A549 (cell line): Measurements from ENCODE around the gene CUX1. TPM values are rescaled to one million over a fixed set of nuclear protein-coding genes. Genes with fewer than 3 reads are reported as not detected.

Experiments
- ATAC-seq, 2 experiments: fragments of 200-7000 bp in 1 of 2; fragments of >200 bp in 1 of 2; cut with Nextera tagmentation in 1 of 2; cut with Tn5 transposase in 1 of 2; 3 replicates each; pipeline versions ENCODE4 v1.8.0 to v1.9.1; 2018 to 2020; ENCODE audit warnings: mild to moderate bottlenecking in 1 of 2, moderate library complexity in 1 of 2
- CTCF ChIA-PET: fragments of 300-600 bp; sonication (Branson Sonifier 250); formaldehyde crosslinking; extraction: SDS; loops from one replicate; lab custom pipeline; 2021; ENCODE audit warnings: antibody characterized with exemption, inconsistent platforms; lab: Yijun Ruan, JAX
- POLR2A ChIA-PET: fragments of 350-600 bp; formaldehyde crosslinking; extraction: SDS; loops from one replicate; lab custom pipeline; 2021; ENCODE audit warnings: antibody characterized with exemption, inconsistent platforms; lab: Yijun Ruan, JAX
- DNase-seq, 2 experiments: peaks; one replicate each; pipeline versions ENCODE4 v3.0.0 to v3.0.0-alpha.2; 2011 to 2016; ENCODE audit warnings: low read depth in 1 of 2, low spot score in 1 of 2
- FAIRE-seq: peaks from 2 replicates; lab custom pipeline; 2011; peaks lifted over from hg19 to GRCh38; lab: Jason Lieb, UNC
- H3K27ac ChIP-seq, 2 experiments: fragments of >200 bp; sonication (Bioruptor Twin); formaldehyde crosslinking; 3 replicates each; pipeline ENCODE4 v1.5.1; 2016 to 2017
- H3K4me1 ChIP-seq: fragments of >200 bp; sonication (Bioruptor Twin); formaldehyde crosslinking; 3 replicates; pipeline ENCODE4 v1.6.1; 2016
- H3K4me2 ChIP-seq: fragments of >200 bp; sonication (Bioruptor Twin); formaldehyde crosslinking; 3 replicates; pipeline ENCODE4 v1.6.1; 2016
- H3K4me3 ChIP-seq: fragments of >200 bp; sonication (Bioruptor Twin); formaldehyde crosslinking; 3 replicates; pipeline ENCODE4 v1.5.1; 2016
- H3K9me3 ChIP-seq: fragments of >200 bp; sonication (Bioruptor Twin); formaldehyde crosslinking; 3 replicates; pipeline ENCODE4 v1.6.1; 2016
- ATOH8 ChIP-seq: fragments of 250-450 bp; sonication (Bioruptor Pico); IDR thresholded peaks from 2 replicates; pipeline ENCODE4 v1.5.0; 2020; ENCODE audit warnings: low read depth, mild to moderate bottlenecking, moderate library complexity
- BHLHE40 ChIP-seq: IDR thresholded peaks from 2 replicates; pipeline ENCODE4 v1.6.1; 2012; ENCODE audit warnings: low read depth, low read length, inconsistent platforms
- CBX8 ChIP-seq: fragments of 200-600 bp; sonication (generic); IDR thresholded peaks from 2 replicates; pipeline ENCODE4 v1.6.1; 2016
- CEBPB ChIP-seq, 2 experiments: fragments of >200 bp in 1 of 2; sonication (Bioruptor Twin) in 1 of 2; formaldehyde crosslinking in 1 of 2; IDR thresholded peaks; 2 replicates each; pipeline ENCODE4 v1.6.1; 2012 to 2016
- CTCF ChIP-seq: fragments of >200 bp; sonication (Bioruptor Twin); formaldehyde crosslinking; IDR thresholded peaks from 3 replicates; pipeline ENCODE4 v1.5.1; 2016
- E2F6 ChIP-seq: IDR thresholded peaks from 2 replicates; pipeline ENCODE4 v1.6.1; 2012; ENCODE audit warnings: low read depth, borderline replicate concordance
- EHF ChIP-seq: fragments of 250-450 bp; sonication (Bioruptor Pico); IDR thresholded peaks from 2 replicates; pipeline ENCODE4 v1.5.0; 2020; ENCODE audit warnings: mild to moderate bottlenecking
- ESRRA ChIP-seq: fragments of 150-350 bp; IDR thresholded peaks from 2 replicates; pipeline ENCODE4 v1.6.1; 2014; ENCODE audit warnings: mild to moderate bottlenecking, low read length, borderline replicate concordance
- FOSL2 ChIP-seq, 2 experiments: fragments of 450-650 bp in 1 of 2; fragments of >200 bp in 1 of 2; sonication (Bioruptor Twin) in 1 of 2; formaldehyde crosslinking; IDR thresholded peaks; 2 replicates each; pipeline versions ENCODE4 v1.5.0 to v1.6.1; 2016 to 2020; ENCODE audit warnings: mild to moderate bottlenecking in 1 of 2, moderate library complexity in 1 of 2
- FOXS1 ChIP-seq: fragments of 250-450 bp; sonication (Bioruptor Pico); IDR thresholded peaks from 2 replicates; pipeline ENCODE4 v1.5.0; 2020; ENCODE audit warnings: mild to moderate bottlenecking, moderate library complexity
- GATA3 ChIP-seq: IDR thresholded peaks from 2 replicates; pipeline ENCODE4 v1.6.1; 2012; ENCODE audit warnings: borderline replicate concordance
- HEYL ChIP-seq: fragments of 250-450 bp; sonication (Bioruptor Pico); IDR thresholded peaks from 2 replicates; pipeline ENCODE4 v1.8.0; 2021; ENCODE audit warnings: mild to moderate bottlenecking, moderate library complexity
- HMGXB4 ChIP-seq: fragments of 250-450 bp; sonication (Bioruptor Pico); IDR thresholded peaks from 2 replicates; pipeline ENCODE4 v1.5.0; 2021; ENCODE audit warnings: mild to moderate bottlenecking, moderate library complexity, borderline replicate concordance
- HOXB13 ChIP-seq: fragments of 250-450 bp; sonication (Bioruptor Pico); IDR thresholded peaks from 2 replicates; pipeline ENCODE4 v1.5.0; 2020; ENCODE audit warnings: low read depth, mild to moderate bottlenecking, moderate library complexity
- HOXB5 ChIP-seq: fragments of 250-450 bp; sonication (Bioruptor Pico); IDR thresholded peaks from 2 replicates; pipeline ENCODE4 v1.5.0; 2020; ENCODE audit warnings: mild to moderate bottlenecking, moderate library complexity
- KDM5A ChIP-seq: fragments of 200-600 bp; sonication (generic); IDR thresholded peaks from 2 replicates; pipeline ENCODE4 v1.6.1; 2016; ENCODE audit warnings: antibody characterized with exemption, mild to moderate bottlenecking
- MAZ ChIP-seq: fragments of 150-350 bp; IDR thresholded peaks from 2 replicates; pipeline ENCODE4 v1.6.1; 2014; ENCODE audit warnings: antibody characterized with exemption, low read depth, low read length, borderline replicate concordance
- MYC ChIP-seq: IDR thresholded peaks from 2 replicates; pipeline ENCODE4 v1.6.1; 2012; ENCODE audit warnings: mild to moderate bottlenecking, inconsistent platforms, low read length, improper control_type of control experiment, borderline replicate concordance
- NFE2L2 ChIP-seq: fragments of 150-350 bp; conservative IDR thresholded peaks from 2 replicates; pipeline ENCODE4 v1.6.1; 2014; ENCODE audit warnings: low read length
- NPAS2 ChIP-seq: fragments of 250-450 bp; sonication (Bioruptor Pico); IDR thresholded peaks from 2 replicates; pipeline ENCODE4 v1.8.0; 2022; ENCODE audit warnings: mild to moderate bottlenecking, moderate library complexity, borderline replicate concordance
- PBX3 ChIP-seq: IDR thresholded peaks from 2 replicates; pipeline ENCODE4 v1.6.1; 2012
- POLR2A ChIP-seq: IDR thresholded peaks from 2 replicates; pipeline ENCODE4 v1.6.1; 2012; ENCODE audit warnings: mild to moderate bottlenecking, low read length
- RAD21 ChIP-seq, 2 experiments: fragments of >200 bp in 1 of 2; sonication (Bioruptor Twin) in 1 of 2; formaldehyde crosslinking in 1 of 2; IDR thresholded peaks in 1 of 2; conservative IDR thresholded peaks in 1 of 2; 2 replicates in 1 of 2; 3 replicates in 1 of 2; pipeline ENCODE4 v1.6.1; 2012 to 2018; ENCODE audit warnings: inconsistent platforms in 1 of 2
- RFX5 ChIP-seq: fragments of 450-650 bp; IDR thresholded peaks from 2 replicates; pipeline ENCODE4 v1.7.1; 2014; ENCODE audit warnings: antibody characterized with exemption, mild to moderate bottlenecking, moderate library complexity
- SMC3 ChIP-seq: fragments of >200 bp; sonication (Bioruptor Twin); formaldehyde crosslinking; IDR thresholded peaks from 3 replicates; pipeline ENCODE4 v1.6.1; 2018; ENCODE audit warnings: inconsistent platforms
- SREBF2 ChIP-seq: fragments of 450-650 bp; IDR thresholded peaks from 2 replicates; pipeline ENCODE4 v1.6.1; 2014; ENCODE audit warnings: mild to moderate bottlenecking, moderate library complexity
- TFCP2L1 ChIP-seq: fragments of 250-450 bp; sonication (Bioruptor Pico); IDR thresholded peaks from 2 replicates; pipeline ENCODE4 v1.5.0; 2021; ENCODE audit warnings: mild to moderate bottlenecking
- ZC3H11A ChIP-seq: fragments of 450-650 bp; IDR thresholded peaks from 2 replicates; pipeline ENCODE4 v1.6.1; 2014; ENCODE audit warnings: antibody characterized with exemption, mild to moderate bottlenecking
- ZNF302 ChIP-seq: fragments of 250-450 bp; sonication (Bioruptor Pico); IDR thresholded peaks from 2 replicates; pipeline ENCODE4 v1.9.0; 2021; ENCODE audit warnings: inconsistent platforms, mild to moderate bottlenecking, moderate library complexity
- WGBS: methylation state at CpG from one replicate; pipeline ENCODE4 v1.1.6; 2017; ENCODE audit errors: missing lambda C conversion rate; 5-methylcytosine and 5-hydroxymethylcytosine counted together
- polyA plus RNA-seq, 4 experiments: library from polyadenylated mRNA; depleted of rRNA in 3 of 4; stranded (reverse); fragments of >200 nt; fragmentation: RNase III in 1 of 4; extraction: RNeasy Plus Mini Kit Qiagen cat#74134 plus additional on column Dnase treatment in 1 of 4; gene quantifications; 2 replicates in 3 of 4; 3 replicates in 1 of 4; pipeline ENCODE4 v1.2.3, GENCODE V29; 2011 to 2017
- TF ChIP-seq, protein P1 (sequence below): fragments of >200 bp; sonication (Bioruptor Twin); formaldehyde crosslinking; IDR thresholded peaks from 2 replicates; pipeline ENCODE4 v1.6.1; 2016

The CUX1 gene
- polyA plus RNA-seq, 2 of the 4 experiments (the other 2 are of a cell fraction) = 32.7 to 33.4 TPM

DNA sequence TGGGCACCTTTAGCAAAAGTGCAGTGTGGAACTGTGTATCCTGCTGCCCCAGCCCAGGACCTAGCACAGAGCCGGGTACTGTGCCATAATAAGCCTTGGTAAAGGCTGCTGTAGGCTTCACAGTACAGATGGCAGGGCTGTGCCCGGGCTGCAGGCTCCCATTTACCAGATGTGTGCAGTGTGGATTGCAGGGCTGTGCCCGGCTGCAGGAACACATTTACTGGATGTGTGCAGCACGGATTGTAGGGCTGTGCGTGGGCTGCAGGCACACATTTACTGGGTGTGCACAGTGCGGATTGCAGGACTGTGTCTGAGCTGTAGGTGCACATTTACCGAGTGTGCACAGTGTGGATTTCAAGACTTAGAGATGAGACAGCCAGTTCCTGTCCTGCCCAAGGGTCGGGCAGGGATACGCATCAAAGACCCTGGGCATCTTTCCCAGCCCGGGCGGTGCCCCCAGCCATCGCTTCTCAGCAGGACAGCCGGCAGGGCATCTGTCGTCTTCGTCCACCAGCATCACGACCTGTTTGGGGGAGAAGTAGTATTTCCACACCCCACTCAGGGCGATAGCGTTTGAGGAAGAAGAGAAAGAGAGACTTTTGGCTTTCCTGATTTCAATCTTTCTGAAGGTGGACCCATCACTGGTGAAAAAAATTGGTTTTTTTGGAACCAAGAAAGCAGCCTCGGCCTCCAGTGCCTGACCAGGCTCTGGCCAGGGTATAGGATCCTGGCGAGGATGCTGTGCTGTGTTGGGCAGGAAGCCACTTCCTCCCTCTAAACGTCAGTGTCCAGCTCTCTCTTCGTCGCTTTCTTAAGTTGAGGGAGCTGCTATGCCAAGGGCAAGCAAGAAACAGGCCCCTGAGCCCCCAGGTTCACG is 180.8 kb downstream of the CUX1 start (continued):
- no peak for TF ChIP-seq RFX5
- TF ChIP-seq MYC = no peak
- no peak for TF ChIP-seq SMC3
- TF ChIP-seq HEYL (CRISPR knock-in tag) = no peak

- TF ChIP-seq CBX8 (no peak), MAZ (no peak), NFE2L2 (no peak), RFX5 (no peak), NPAS2 (CRISPR knock-in tag) (no peak), FOXS1 (CRISPR knock-in tag) (no peak), RAD21 (conservative IDR thresholded peaks at IDR 0.05 in 1 of 2, IDR thresholded peaks at IDR 0.05 in 1 of 2) (no peak), GATA3 (no peak), HOXB5 (CRISPR knock-in tag) (no peak), CEBPB (IDR thresholded peaks at IDR 0.05) (no peak), ATOH8 (no peak), CTCF (no peak), HOXB13 (CRISPR knock-in tag) (no peak), TFCP2L1 (no peak), ESRRA (no peak)
- TF ChIP-seq, protein P1, sequence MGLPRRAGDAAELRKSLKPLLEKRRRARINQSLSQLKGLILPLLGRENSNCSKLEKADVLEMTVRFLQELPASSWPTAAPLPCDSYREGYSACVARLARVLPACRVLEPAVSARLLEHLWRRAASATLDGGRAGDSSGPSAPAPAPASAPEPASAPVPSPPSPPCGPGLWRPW = no peak
- Histone ChIP-seq H3K4me2 (no peak overlapping the region), H3K4me1 (peaks cover 6% of the 10 kb centered on the region; the same call in 1 of the 3 replicates), H3K9me3 (no peaks in the 10 kb centered on the region), H3K4me3 (no peak overlapping the region), H3K27ac (0 out of 6 replicates have a peak overlapping the region, but pooled peaks of 1 of the 2 experiments have one; percentile 8)
- DNase-seq (no peak), ATAC-seq (no peak), FAIRE-seq (no peak)
- 79% methylated on average over 6 of the region's 6 CpGs for WGBS
- ChIA-PET POLR2A (interaction anchor here (0.6 kb wide), 1 partner anchor 15 kb away, joined by 4 read pairs; no protein-coding TSS in a partner anchor), CTCF (interaction anchor here (1.8 kb wide), 1 partner anchor 55 kb away, joined by 3 read pairs; no protein-coding TSS in a partner anchor)
Measured at GRCh38 chr7:101998906-101999240, 181.4 kb downstream of the CUX1 start.

GRCh38 chr7:101999393-101999792 is 182.0 kb downstream of the CUX1 start:
- DNase-seq = no peak
- WGBS = 91% methylated on average over 8 of the region's 9 CpGs
- TF ChIP-seq CBX8 (no peak), HOXB5 (CRISPR knock-in tag) (no peak), FOSL2 (IDR thresholded peaks at IDR 0.05) (no peak), FOSL2 (CRISPR knock-in tag; IDR thresholded peaks at IDR 0.05) (no peak), NPAS2 (CRISPR knock-in tag) (no peak), EHF (CRISPR knock-in tag) (no peak), BHLHE40 (no peak), SREBF2 (no peak), HMGXB4 (CRISPR knock-in tag) (no peak), POLR2A (no peak), ZNF302 (no peak), MAZ (no peak), KDM5A (no peak), PBX3 (no peak), ZC3H11A (no peak), E2F6 (no peak)

More at GRCh38 chr7:101999393-101999792, 182.0 kb downstream of the CUX1 start:
- ATAC-seq = no peak
- H3K27ac ChIP-seq = no peak overlapping the region
- no peaks in the 10 kb centered on the region for H3K9me3 ChIP-seq
- H3K4me1 ChIP-seq = peaks cover 10% of the 10 kb centered on the region
- CTCF ChIA-PET = interaction anchor here (1.8 kb wide), 1 partner anchor 56 kb away, joined by 3 read pairs; no protein-coding TSS in a partner anchor
- no peak for FAIRE-seq
- no peak overlapping the region for H3K4me3 ChIP-seq
- H3K4me2 ChIP-seq = no peak overlapping the region
- POLR2A ChIA-PET = no interaction called here
